ENCODE data around the gene ATP6V0E1.
A peak's percentile ranks its signal among the peaks of the same experiment; 100 is the strongest.

The ATP6V0E1 gene

DNA sequence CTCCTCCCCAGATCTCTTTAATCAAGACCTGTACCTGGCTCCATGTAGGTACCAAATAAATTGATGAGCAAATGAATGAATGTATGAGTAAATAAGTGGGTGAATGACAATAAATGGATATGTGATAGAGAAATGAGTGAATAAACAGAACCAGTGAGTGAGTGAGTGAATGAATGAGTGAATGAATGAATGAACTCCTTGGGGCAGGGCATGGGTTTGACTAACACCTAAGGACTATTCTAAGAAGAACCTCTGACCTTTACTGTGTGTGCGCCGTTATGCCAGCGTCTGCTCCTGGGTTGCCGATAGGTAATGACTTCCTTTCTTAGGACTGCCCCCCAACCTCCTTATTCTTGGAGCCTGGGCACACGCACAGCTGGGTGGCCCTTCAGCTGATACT, 26.1 kb upstream of the ATP6V0E1 start:
- peak; percentile 27 for DNase-seq

DNA sequence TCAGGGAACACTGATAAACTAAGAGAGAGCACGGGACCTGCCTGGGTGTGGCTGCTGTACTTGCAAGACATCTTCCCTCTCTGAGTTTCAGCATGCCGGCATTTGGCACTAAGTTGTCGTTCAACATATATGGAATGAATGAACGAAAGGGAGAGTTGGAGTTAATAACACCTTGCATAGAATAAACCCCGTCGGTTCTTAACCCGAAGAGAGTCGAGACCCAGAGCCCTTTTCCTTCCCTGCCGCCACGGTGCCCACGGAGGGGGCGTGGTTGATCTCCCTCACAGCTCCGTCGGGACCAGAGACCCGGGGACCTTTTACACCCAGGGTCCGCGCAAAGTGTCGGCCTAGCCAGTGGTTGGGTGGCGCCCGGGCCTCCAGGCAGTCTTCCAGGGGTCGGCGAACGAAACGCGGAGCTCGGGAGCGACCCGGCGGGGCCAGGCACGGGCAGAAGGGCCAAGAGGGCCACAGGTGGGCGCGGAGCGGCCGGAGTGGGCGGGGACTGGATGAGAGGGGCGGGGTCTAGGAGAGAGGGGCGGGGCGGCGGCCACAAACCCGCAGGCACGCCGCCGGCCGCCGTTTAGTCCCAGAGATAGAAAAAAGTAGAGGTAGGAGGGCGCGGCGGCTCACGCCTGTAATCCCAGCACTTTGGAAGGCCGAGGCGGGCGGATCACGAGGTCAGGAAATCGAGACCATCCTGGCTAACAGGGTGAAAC, 25.1 kb upstream of the ATP6V0E1 start:
- DNase-seq, result peak; percentile 92

GRCh38 chr5:172959824-172960799, 23.5 kb upstream of the ATP6V0E1 start:
- DNase-seq, result peak; percentile 45

- DNase-seq, result no peak
These were observed 13.7 kb upstream of the ATP6V0E1 start for GRCh38 chr5:172969921-172970320.

GRCh38 chr5:172971482-172971881, 12.1 kb upstream of the ATP6V0E1 start:
- DNase-seq, result peak; percentile 33

DNA sequence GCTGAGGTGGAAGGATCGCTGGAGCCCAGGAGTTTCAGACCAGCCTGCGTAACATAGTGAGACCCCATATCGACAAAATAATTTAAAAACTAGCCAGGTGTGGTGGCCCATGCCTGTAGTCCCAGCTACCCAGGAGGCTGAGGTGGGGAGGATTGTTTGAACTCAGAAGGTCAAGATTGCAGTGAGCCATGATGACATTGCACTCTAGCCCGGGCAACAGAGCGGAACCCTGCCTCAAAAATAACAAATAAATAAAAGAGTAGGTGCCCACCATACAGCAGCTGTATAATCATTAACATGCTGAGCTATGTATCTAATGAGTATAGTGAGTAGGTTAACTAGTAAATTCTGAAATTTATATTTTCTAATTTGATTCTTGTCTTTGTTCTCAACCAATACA, 11.0 kb upstream of the ATP6V0E1 start:
- peak; percentile 72 for DNase-seq

DNA sequence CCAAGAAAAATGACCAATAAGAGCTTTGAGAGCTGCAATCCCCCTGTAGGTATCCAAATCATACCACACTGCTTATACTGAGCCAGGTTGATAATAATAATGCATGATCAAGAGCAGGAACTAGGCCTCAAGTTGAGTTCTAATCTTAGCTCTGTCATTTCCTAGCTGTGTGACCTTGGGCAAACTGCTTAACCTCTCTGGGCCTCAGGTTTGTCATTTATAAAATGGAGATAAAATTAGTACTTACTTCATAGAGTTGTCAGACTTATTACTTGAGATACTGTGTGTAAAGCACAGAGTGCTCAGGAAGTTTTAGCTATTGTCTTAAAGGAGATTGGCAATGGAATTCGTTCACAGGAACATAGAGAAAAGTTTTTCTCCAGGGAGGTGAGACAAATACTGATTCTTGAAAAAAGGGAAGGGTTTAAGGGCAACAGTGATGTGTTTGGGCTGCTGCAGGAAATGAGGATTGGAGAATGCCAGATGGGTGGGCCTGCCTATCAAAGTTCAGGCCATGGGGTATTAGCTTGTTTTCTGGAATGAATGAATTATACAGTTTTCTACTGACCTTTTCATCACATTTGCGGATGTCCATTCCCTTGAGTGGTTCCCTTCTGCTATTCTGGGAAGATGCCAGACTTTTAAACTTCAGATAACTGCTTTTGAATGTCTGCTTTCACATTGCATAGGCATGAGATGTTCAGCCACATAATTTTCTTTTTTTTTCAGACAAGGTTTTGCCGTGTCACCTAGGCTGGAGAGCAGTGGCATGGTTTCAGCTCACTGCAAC, 10.2 kb upstream of the ATP6V0E1 start:
- no peak for DNase-seq

DNA sequence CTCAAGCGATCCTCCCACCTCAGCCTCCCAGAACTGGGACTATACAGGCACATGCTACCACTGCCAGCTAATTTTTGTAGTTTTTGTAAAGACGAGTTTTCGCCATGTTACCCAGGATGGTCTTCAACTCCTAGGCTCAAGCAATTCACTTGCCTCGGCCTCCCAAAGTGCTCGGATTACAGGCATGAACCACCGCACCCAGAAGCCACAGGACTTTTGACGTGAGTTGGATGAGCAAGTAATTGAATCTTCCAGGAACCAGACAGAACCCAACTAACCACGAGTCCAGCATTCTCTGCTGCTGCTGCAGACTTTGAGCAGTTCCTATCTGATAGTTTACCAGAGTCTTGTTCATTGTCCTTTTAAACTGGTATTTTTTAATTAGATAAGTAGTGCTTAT, 9.6 kb upstream of the ATP6V0E1 start:
- DNase-seq, result no peak

DNA sequence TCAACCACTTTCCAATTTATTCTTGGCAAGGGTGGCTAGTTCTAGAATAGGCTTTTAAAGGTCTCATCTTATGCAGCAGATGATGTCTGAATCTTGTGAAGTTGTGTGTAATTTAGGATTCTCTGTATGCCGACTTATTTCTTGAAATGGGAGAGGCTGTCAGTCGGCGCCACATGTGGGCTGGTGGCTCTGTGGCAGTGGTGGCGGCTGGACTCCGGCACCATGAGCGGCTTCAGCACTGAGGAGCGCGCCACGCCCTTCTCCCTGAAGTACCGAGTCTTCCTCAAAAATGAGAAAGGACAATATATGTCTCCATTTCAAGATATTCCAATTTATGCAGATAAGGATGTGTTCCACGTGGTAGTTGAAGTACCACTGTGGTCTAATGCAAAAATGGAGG, 8.3 kb upstream of the ATP6V0E1 start:
- DNase-seq, result no peak

DNA sequence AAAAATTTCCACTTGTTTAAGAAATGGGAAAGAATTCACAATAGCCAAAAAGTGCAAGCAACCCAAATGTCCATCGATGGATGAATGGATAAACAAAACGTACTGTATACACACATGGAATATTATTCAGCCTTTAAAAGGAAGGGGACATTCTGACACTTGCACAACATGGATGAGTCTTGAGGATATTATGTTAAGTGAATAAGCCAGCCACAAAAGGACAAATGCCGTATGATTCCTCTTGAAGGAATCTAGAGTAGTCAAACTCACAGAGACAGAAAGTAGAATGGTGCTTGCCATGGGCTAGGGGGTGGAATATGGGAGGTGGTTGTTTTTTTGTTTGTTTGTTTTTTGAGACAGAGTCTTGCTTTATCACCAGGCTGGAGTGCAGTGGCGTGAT, 3.8 kb upstream of the ATP6V0E1 start:
- DNase-seq, result no peak

GRCh38 chr5:172981931-172982330, 1.6 kb upstream of the ATP6V0E1 start:
- DNase-seq, result no peak

DNA sequence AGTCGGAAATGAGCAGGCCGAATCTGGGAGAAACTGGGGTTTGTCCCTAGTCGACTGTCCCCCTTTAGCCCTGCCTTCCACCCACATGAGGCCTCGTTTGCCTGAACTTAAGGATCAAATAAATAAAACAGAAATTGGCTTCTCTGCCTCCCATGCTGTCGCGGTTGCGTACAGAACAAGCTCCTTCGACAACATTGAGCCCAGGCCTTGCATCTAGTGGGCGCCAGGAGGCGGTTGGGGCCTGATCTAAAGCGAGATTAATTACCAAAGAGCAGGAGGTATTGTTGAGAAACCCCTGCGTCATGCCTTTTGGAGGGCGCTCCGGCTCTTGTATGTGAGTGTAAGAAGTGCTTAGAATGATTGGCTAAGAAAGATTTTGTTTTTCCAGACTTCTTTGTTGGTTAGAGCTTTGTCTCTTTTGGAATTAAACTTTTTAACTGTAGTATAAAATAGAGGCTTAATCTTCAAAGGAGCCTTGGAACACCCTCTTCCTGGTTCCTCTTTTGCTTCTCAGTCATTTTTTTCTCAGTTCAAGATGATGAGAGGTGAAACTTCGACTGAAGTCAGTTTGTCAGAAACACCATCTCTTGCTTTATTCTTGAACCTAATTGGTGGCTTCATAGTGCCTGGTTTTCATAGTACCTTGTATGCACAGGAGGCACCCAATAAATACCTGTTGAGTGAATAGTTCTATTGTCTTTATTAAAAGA, 828 bp downstream of the ATP6V0E1 start:
- DNase-seq, result peak; percentile 88

- peak; percentile 73 for DNase-seq
These were observed 2.0 kb downstream of the ATP6V0E1 start for GRCh38 chr5:172985596-172985995.

DNA sequence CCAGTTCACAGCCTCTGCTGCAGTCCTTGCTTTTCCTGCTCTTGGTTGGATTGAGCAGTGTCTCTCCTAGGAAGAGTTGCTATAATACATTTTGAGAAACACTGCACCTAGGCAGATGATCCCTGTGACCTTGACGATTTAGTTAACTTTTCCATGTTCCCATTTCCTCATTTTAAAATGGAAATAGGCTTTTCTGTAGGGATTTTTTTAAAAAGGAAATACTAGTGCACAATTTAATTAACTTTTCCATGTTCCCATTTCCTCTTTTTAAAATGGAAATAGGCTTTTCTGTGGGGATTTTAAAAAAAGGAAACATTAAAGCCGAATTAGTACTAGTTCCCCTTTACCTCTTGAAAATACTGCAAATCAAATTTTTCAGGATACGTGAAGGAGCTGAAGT, 4.7 kb downstream of the ATP6V0E1 start:
- DNase-seq, result no peak

- peak; percentile 15 for DNase-seq
These were observed 7.2 kb downstream of the ATP6V0E1 start for GRCh38 chr5:172990776-172991175.

DNA sequence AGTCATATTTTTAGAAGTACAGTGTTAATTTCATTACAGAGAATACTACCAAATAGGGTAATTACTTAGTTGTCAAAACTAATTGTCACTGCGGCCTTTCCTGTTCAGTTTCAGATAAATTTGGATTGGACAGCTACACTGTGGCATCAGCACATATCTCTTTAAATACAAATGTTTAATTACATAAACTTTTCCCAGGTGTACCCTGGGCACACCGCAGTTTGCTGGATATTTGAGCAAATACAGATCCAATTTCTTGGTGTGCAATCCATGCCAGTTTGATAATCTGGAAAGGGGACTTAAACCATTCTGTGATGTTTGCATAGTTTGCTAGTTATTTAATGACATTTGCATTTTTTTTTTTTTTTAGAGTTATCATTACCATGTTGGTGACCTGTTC, 10.8 kb downstream of the ATP6V0E1 start:
- DNase-seq, result no peak

DNA sequence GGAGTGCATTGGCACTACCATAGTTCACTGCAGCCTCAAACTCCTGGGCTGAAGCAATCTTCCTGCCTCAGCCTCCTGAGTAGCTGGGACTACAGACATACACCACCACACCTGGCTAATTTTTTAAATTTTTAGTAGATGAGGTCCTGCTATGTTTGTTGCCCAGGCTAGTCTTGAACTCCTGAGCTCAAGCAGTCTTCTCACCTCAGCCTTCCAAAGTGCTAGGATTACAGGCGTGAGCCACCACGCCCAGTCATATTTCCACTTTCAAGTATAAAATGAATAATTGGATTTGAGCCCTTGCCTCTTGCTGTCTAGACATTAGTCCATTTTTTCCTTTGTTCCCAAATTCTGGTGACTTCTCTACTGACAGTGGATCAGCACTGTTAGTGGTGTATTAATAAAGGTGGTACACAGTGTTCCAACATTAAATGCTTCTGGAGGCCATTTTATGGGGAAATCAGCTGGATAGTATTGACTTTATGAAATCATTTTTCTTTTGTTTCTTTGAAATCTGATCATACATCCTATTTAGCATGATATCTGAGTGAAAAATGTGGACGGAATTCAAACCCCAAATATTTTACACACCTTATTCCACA, 15.9 kb downstream of the ATP6V0E1 start:
- no peak for DNase-seq

- no peak for DNase-seq
These were observed 16.4 kb downstream of the ATP6V0E1 start for GRCh38 chr5:172999974-173000373.

GRCh38 chr5:173001229-173001841, 17.8 kb downstream of the ATP6V0E1 start:
- DNase-seq, result no peak

DNA sequence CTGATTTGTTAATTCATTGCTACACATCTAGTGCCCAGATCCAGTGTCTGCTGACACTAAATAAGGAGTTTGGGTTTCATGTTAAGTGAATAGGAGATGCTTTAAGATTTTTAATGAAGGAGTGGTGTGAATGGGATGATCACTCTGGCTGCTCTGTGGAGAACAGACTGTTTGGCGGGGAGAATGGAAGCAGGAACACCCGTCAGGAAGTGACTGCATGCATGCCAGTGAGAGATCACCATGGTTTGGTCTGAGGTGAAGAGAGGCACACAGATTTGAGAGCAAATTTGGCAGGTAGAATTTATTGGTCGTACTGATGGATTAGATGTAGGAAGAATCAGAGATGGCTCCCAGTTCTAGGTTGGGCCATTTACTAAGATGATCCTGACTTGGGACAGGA, 19.8 kb downstream of the ATP6V0E1 start:
- no peak for DNase-seq

DNA sequence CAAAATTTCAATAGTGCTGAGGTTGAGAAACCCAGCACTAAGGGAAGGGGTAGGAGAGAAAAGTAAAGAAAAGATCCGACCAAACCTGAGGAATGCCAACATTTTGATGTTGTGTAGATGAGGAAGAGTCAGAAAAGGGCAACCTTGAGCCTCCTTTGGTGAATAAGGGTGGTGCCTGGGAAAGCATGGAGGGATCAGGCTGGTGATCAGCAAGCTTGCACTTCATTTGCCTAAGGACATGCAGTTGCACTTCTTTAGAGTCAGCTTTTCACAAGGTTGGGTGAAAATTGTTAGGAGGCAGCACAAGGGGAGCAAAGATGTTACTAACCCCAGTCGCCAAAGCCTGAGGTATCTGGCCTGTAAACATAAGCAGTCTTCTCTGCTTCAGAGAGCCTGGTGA, 20.4 kb downstream of the ATP6V0E1 start:
- no peak for DNase-seq

DNA sequence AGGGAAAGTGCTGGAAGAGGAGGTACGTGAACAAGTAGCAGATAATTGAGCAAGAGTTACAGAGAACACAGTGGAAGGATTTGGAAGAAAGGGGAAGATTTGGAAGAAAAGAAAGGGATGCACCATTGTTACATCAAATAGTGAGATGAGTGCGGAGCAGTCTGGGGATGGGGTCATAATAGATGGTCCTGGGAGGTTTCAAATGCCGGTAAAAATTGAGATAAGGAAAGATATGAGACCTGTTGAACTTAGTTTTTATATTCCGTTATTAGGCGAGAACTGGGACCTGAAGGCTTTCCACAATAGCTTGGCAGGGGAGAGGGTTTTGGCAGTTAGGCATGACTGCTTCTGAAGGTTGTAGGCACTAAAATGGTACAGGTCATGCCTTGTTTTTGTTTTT, 20.9 kb downstream of the ATP6V0E1 start:
- no peak for DNase-seq

Measured in DMS53 (cell line).